ENCODE measurements around the gene FHAD1. TPM values are rescaled to one million over a fixed set of nuclear protein-coding genes. Genes with fewer than 3 reads are reported as not detected.

Gene FHAD1
- total RNA-seq, 4 donors from 2014 or later = 1.6 TPM; not detected in 3

DNA sequence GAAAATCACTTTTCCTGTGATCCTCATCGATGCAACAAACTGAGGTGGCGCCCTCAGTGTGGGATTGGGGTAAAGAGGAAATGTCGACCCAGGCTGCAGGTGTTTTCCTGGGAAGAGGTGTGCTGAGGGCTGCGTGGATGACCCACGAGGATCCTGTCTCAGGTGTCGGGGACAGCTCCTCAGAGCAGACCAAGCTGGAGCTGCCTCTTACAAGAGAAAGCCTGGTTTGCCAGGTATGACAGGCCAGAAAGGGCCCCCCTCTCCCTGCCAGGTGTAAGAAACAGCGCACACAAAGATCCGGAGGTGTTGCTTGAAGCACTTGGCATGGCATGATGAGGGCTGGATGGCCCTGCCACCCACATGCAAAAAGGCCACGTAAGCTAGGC, 12.6 kb downstream of the FHAD1 start:
- Histone ChIP-seq H3K27ac (no peak overlapping the region), H3K9me3 (no peaks in the 10 kb centered on the region), H3K4me3 (no peak overlapping the region), H3K4me1 (peaks cover 9% of the 10 kb centered on the region), H3K36me3 (no peaks in the 10 kb centered on the region), H3K27me3 (peaks cover 4% of the 10 kb centered on the region)
- 87% methylated on average over 8 of the region's 9 CpGs for WGBS
- DNase-seq (ENCODE audit: low spot score in 2 of 2) = peak in 1 of 2 donors; percentile 29
- TF ChIP-seq EP300 (IDR thresholded peaks at IDR 0.05) (no peak), POLR2AphosphoS5 (IDR thresholded peaks at IDR 0.05) (no peak), POLR2A (IDR thresholded peaks at IDR 0.05) (no peak)
- TF ChIP-seq, protein P1, sequence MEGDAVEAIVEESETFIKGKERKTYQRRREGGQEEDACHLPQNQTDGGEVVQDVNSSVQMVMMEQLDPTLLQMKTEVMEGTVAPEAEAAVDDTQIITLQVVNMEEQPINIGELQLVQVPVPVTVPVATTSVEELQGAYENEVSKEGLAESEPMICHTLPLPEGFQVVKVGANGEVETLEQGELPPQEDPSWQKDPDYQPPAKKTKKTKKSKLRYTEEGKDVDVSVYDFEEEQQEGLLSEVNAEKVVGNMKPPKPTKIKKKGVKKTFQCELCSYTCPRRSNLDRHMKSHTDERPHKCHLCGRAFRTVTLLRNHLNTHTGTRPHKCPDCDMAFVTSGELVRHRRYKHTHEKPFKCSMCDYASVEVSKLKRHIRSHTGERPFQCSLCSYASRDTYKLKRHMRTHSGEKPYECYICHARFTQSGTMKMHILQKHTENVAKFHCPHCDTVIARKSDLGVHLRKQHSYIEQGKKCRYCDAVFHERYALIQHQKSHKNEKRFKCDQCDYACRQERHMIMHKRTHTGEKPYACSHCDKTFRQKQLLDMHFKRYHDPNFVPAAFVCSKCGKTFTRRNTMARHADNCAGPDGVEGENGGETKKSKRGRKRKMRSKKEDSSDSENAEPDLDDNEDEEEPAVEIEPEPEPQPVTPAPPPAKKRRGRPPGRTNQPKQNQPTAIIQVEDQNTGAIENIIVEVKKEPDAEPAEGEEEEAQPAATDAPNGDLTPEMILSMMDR (IDR thresholded peaks at IDR 0.05) = no peak

DNA sequence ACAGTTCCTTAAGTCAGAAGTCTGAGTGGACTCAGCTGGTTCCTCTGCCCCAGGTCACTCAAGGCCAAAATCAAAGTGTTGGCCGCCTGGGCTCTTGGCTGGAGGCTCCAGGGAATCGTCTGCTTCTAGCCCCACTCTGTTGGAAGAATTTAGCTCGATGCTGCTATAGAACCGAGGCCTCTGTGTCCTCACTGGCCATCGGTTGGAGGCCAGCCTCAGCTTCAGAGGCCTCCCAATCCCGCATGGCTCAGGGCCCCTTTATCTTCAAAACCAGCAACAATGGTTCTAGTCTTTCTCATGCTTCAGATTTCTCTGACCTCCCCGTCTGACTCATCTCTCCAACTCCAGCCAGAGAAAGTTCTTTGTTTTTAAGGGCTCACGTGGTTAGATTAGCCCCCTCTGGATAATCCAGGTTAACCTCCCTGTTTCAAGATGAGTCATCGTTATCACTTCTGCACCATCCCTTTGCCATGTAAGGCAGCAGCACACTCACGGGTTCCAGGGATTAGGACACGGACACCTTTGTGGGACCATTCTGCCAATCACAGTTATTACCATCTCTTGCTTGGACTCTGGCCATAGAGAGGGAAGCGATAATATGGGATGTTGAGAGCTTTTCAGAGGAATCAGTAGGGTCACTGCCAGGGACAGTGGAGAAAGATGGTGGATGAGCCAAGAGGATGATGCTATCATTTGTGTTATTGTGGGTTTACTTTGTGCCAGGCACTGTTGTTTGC, 13.6 kb downstream of the FHAD1 start:
- Histone ChIP-seq H3K27ac (no peak overlapping the region), H3K9me3 (no peaks in the 10 kb centered on the region), H3K36me3 (no peaks in the 10 kb centered on the region), H3K4me3 (no peak overlapping the region), H3K4me1 (peaks cover 9% of the 10 kb centered on the region), H3K27me3 (peaks cover 4% of the 10 kb centered on the region)
- 72% methylated on average over 12 of the region's 12 CpGs for WGBS
- no peak for TF ChIP-seq POLR2AphosphoS5 (IDR thresholded peaks at IDR 0.05)
- TF ChIP-seq, protein P1 (IDR thresholded peaks at IDR 0.05) = no peak
- TF ChIP-seq EP300 (IDR thresholded peaks at IDR 0.05) = no peak
- TF ChIP-seq POLR2A (IDR thresholded peaks at IDR 0.05) = no peak
- peak in 1 of 2 donors; percentile 24 for DNase-seq (ENCODE audit: low spot score in 2 of 2)

DNA sequence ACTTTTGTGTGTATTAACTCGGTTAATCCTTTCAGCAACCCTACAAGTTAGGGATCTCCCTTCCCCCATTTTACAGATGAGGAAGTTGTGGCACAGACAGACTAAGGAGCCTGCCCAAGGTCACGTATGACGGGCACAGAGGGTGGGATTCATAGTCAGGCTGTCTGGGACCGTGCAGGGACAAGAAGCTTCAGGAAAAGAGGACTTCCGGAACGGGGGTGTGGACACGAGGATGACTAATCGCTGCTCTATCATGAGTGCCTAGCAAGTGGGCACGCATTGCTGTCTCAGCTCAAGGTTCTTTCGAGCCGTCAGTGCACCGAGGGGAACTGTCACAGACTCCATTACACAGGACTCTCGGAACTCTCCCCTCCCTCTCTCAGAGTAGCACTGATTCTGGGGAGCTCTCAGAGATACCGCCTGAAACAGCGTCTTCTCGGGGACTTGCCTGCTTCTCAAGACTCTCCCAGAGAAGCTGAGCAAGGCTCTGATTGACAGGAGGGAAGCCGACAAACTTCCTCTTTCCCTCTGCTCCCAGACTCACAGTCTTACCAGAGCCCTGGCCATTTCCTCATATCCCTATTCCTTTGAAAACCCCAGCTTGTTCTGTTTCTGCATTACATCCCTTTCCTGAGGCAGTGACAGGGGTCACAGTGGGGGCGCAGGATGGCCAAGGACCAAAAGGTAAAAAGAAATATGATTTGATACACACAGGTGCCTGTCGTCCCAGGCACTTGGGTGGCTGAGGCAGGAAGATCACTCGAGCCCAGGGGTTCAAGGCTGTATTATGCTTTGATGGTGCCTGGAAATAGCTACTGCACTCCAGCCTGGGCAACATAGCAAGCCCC, 14.4 kb downstream of the FHAD1 start:
- DNase-seq (ENCODE audit: low spot score in 2 of 2) = peak; percentile 71 to 76
- no peak overlapping the region for H3K27ac ChIP-seq

GRCh38 chr1:15262003-15262377, 15.0 kb downstream of the FHAD1 start:
- TF ChIP-seq EP300 (IDR thresholded peaks at IDR 0.05) = no peak
- no peak for TF ChIP-seq POLR2AphosphoS5 (IDR thresholded peaks at IDR 0.05)
- TF ChIP-seq, protein P1 (IDR thresholded peaks at IDR 0.05) = no peak
- TF ChIP-seq POLR2A (IDR thresholded peaks at IDR 0.05) = no peak
- 100% methylated on average over 2 of the region's 2 CpGs for WGBS
- H3K4me1 ChIP-seq = peaks cover 9% of the 10 kb centered on the region
- no peak overlapping the region for H3K4me3 ChIP-seq
- H3K27ac ChIP-seq = no peak overlapping the region
- H3K9me3 ChIP-seq = no peaks in the 10 kb centered on the region
- H3K27me3 ChIP-seq = peaks cover 4% of the 10 kb centered on the region
- no peaks in the 10 kb centered on the region for H3K36me3 ChIP-seq
- DNase-seq (ENCODE audit: low spot score in 2 of 2) = no peak

More for the DNA sequence above, 14.4 kb downstream of the FHAD1 start:
- WGBS = 48% methylated on average over 14 of the region's 20 CpGs
- H3K9me3 ChIP-seq = no peaks in the 10 kb centered on the region
- H3K36me3 ChIP-seq = no peaks in the 10 kb centered on the region
- TF ChIP-seq, protein P1 (IDR thresholded peaks at IDR 0.05) = no peak
- TF ChIP-seq EP300 (IDR thresholded peaks at IDR 0.05) = no peak
- no peak for TF ChIP-seq POLR2A (IDR thresholded peaks at IDR 0.05)
- no peak for TF ChIP-seq POLR2AphosphoS5 (IDR thresholded peaks at IDR 0.05)
- H3K4me3 ChIP-seq = peak overlapping the region; percentile 23
- peaks cover 9% of the 10 kb centered on the region for H3K4me1 ChIP-seq
- peaks cover 4% of the 10 kb centered on the region for H3K27me3 ChIP-seq

GRCh38 chr1:15262706-15263105, 15.7 kb downstream of the FHAD1 start:
- DNase-seq (ENCODE audit: low spot score in 2 of 2) = peak in 1 of 2 donors; percentile 3
- Histone ChIP-seq H3K4me1 (peaks cover 9% of the 10 kb centered on the region), H3K27ac (no peak overlapping the region), H3K27me3 (no peaks in the 10 kb centered on the region), H3K9me3 (no peaks in the 10 kb centered on the region), H3K36me3 (no peaks in the 10 kb centered on the region), H3K4me3 (no peak overlapping the region)
- TF ChIP-seq POLR2A (IDR thresholded peaks at IDR 0.05) = no peak
- no peak for TF ChIP-seq EP300 (IDR thresholded peaks at IDR 0.05)
- no peak for TF ChIP-seq POLR2AphosphoS5 (IDR thresholded peaks at IDR 0.05)
- TF ChIP-seq, protein P1 (IDR thresholded peaks at IDR 0.05) = no peak
- 79% methylated on average over 5 of the region's 5 CpGs for WGBS
